K562 (cell line): ENCODE data around the gene DNMBP.

Experiments used
- BMI1 ChIP-seq: fragments of 150-350 bp; IDR thresholded peaks from 2 replicates; pipeline ENCODE4 v1.6.1; 2014; ENCODE audit warnings: low read length
- CLOCK ChIP-seq: fragments of 250-450 bp; sonication (Bioruptor Pico); IDR thresholded peaks from 2 replicates; pipeline ENCODE4 v1.4.0; 2020; ENCODE audit warnings: mild to moderate bottlenecking, moderate library complexity, borderline replicate concordance
- CXXC5 ChIP-seq: fragments of 250-450 bp; sonication (Bioruptor Pico); IDR thresholded peaks from 2 replicates; pipeline ENCODE4 v1.8.0; 2022; ENCODE audit warnings: inconsistent platforms, mild to moderate bottlenecking, moderate library complexity
- DNMT1 ChIP-seq: fragments of 450-650 bp; IDR thresholded peaks from 2 replicates; pipeline ENCODE4 v1.6.1; 2016; ENCODE audit warnings: antibody characterized with exemption, mild to moderate bottlenecking
- EZH2 ChIP-seq: IDR thresholded peaks from 2 replicates; pipeline ENCODE4 v1.6.1; 2012; ENCODE audit warnings: low read depth, mild to moderate bottlenecking, inconsistent platforms, low read length, borderline replicate concordance
- FIP1L1 ChIP-seq: fragments of 200-400 bp; formaldehyde crosslinking; IDR thresholded peaks from 2 replicates; pipeline ENCODE4 v1.6.1; 2018; ENCODE audit warnings: mild to moderate bottlenecking, low read depth, low read length; ENCODE audit not compliant: poor library complexity, severe bottlenecking
- MYC ChIP-seq, 2 experiments: fragments of 250-450 bp in 1 of 2; sonication (Bioruptor Pico) in 1 of 2; IDR thresholded peaks; 2 replicates each; pipeline versions ENCODE4 v1.5.1 to v1.6.1; 2012 to 2021; ENCODE audit warnings: low read depth in 2 of 2, borderline replicate concordance in 1 of 2, improper control_type of control experiment in 1 of 2, low read length in 1 of 2, mild to moderate bottlenecking in 1 of 2, moderate library complexity in 1 of 2
- POLR2A ChIP-seq: fragments of 450-650 bp; conservative IDR thresholded peaks from 2 replicates; pipeline ENCODE4 v1.6.1; 2016
- SETDB1 ChIP-seq: IDR thresholded peaks from one replicate; pipeline ENCODE4 v1.6.1; 2012; ENCODE audit warnings: low read length, control low read depth, inconsistent platforms
- ZNF644 ChIP-seq: fragments of 200-800 bp; sonication (Bioruptor generic); IDR thresholded peaks from 2 replicates; pipeline ENCODE4 v1.6.1; 2016; ENCODE audit warnings: low read depth, missing genetic modification characterization, missing compliant biosample characterization
- TF ChIP-seq, protein P1 (sequence below), 3 experiments: IDR thresholded peaks in 2 of 3; conservative IDR thresholded peaks in 1 of 3; 2 replicates each; pipeline ENCODE4 v1.5.1; 2011 to 2012; ENCODE audit warnings: low read length in 3 of 3, mild to moderate bottlenecking in 3 of 3, control low read depth in 2 of 3, improper control_type of control experiment in 1 of 3, inconsistent platforms in 1 of 3, low read depth in 1 of 3, mixed read lengths in 1 of 3, moderate library complexity in 1 of 3; ENCODE audit not compliant: insufficient read depth in 2 of 3
- TF ChIP-seq, protein P2 (sequence below), 2 experiments: IDR thresholded peaks; 2 replicates each; pipeline ENCODE4 v1.6.1; 2011; ENCODE audit warnings: borderline replicate concordance in 1 of 2, control low read depth in 1 of 2, low read depth in 1 of 2, low read length in 1 of 2, mild to moderate bottlenecking in 1 of 2, mixed read lengths in 1 of 2, moderate library complexity in 1 of 2; ENCODE audit not compliant: insufficient read depth in 1 of 2, insufficient read length in 1 of 2, poor library complexity in 1 of 2, severe bottlenecking in 1 of 2; ENCODE audit errors: extremely low read depth in 1 of 2
- TF ChIP-seq, protein P3 (sequence below), 2 experiments: fragments of 250-450 bp in 1 of 2; fragments of 450-650 bp in 1 of 2; sonication (Bioruptor Pico) in 1 of 2; IDR thresholded peaks; 2 replicates each; pipeline versions ENCODE4 v1.6.1 to v1.8.0; 2016 to 2021; ENCODE audit warnings: mild to moderate bottlenecking in 2 of 2, moderate library complexity in 2 of 2, missing compliant biosample characterization in 1 of 2, missing genetic modification characterization in 1 of 2

DNA sequence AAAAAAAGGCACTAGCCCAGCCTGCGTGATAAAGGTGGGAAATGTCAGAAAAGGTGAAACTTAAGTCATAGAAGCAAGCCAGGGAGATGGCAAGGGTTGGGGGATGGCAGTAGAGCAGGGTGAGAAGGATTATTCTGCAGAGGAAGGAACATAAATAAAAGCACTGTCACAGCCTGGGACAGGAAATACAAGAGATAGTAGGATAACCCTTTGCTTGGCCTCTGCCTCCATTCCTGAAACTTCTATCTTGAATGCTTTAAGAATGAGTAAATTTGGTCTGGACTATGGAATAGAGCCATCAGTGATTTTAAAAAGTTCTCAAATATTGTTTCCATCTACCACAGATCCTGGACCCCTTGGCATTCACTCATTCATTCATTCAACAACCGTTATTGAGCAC, 177.3 kb downstream of the DNMBP start:
- TF ChIP-seq POLR2A (no peak), SETDB1 (no peak), MYC (IDR thresholded peaks at IDR 0.05; ENCODE audit: low read depth, low read length) (no peak), MYC (CRISPR knock-in tag; IDR thresholded peaks at IDR 0.05; ENCODE audit: borderline replicate concordance, low read depth) (no peak), EZH2 (no peak), BMI1 (no peak), CXXC5 (CRISPR knock-in tag) (no peak), CLOCK (CRISPR knock-in tag) (no peak), FIP1L1 (no peak), DNMT1 (no peak), ZNF644 (tag) (no peak)
- TF ChIP-seq, protein P1, sequence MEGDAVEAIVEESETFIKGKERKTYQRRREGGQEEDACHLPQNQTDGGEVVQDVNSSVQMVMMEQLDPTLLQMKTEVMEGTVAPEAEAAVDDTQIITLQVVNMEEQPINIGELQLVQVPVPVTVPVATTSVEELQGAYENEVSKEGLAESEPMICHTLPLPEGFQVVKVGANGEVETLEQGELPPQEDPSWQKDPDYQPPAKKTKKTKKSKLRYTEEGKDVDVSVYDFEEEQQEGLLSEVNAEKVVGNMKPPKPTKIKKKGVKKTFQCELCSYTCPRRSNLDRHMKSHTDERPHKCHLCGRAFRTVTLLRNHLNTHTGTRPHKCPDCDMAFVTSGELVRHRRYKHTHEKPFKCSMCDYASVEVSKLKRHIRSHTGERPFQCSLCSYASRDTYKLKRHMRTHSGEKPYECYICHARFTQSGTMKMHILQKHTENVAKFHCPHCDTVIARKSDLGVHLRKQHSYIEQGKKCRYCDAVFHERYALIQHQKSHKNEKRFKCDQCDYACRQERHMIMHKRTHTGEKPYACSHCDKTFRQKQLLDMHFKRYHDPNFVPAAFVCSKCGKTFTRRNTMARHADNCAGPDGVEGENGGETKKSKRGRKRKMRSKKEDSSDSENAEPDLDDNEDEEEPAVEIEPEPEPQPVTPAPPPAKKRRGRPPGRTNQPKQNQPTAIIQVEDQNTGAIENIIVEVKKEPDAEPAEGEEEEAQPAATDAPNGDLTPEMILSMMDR (IDR thresholded peaks at IDR 0.05 in 2 of 3, conservative IDR thresholded peaks at IDR 0.05 in 1 of 3; ENCODE audit: insufficient read depth in 2 of 3, low read depth in 1 of 3, low read length in 3 of 3): no peak
- TF ChIP-seq, protein P2, sequence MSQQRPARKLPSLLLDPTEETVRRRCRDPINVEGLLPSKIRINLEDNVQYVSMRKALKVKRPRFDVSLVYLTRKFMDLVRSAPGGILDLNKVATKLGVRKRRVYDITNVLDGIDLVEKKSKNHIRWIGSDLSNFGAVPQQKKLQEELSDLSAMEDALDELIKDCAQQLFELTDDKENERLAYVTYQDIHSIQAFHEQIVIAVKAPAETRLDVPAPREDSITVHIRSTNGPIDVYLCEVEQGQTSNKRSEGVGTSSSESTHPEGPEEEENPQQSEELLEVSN (IDR thresholded peaks at IDR 0.05; ENCODE audit: borderline replicate concordance in 1 of 2, extremely low read depth in 1 of 2, insufficient read depth in 1 of 2, insufficient read length in 1 of 2, low read depth in 1 of 2, low read length in 1 of 2, poor library complexity in 1 of 2, severe bottlenecking in 1 of 2): no peak
- TF ChIP-seq, protein P3, sequence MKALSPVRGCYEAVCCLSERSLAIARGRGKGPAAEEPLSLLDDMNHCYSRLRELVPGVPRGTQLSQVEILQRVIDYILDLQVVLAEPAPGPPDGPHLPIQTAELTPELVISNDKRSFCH (CRISPR knock-in tag; IDR thresholded peaks at IDR 0.05): no peak
- TF ChIP-seq, protein P3 (tag; IDR thresholded peaks at IDR 0.05): no peak
